ENCODE results near the gene MOB3B.

The MOB3B gene

GRCh38 chr9:27534131-27534530, 4.5 kb upstream of the MOB3B start:
- TF ChIP-seq, protein P1, sequence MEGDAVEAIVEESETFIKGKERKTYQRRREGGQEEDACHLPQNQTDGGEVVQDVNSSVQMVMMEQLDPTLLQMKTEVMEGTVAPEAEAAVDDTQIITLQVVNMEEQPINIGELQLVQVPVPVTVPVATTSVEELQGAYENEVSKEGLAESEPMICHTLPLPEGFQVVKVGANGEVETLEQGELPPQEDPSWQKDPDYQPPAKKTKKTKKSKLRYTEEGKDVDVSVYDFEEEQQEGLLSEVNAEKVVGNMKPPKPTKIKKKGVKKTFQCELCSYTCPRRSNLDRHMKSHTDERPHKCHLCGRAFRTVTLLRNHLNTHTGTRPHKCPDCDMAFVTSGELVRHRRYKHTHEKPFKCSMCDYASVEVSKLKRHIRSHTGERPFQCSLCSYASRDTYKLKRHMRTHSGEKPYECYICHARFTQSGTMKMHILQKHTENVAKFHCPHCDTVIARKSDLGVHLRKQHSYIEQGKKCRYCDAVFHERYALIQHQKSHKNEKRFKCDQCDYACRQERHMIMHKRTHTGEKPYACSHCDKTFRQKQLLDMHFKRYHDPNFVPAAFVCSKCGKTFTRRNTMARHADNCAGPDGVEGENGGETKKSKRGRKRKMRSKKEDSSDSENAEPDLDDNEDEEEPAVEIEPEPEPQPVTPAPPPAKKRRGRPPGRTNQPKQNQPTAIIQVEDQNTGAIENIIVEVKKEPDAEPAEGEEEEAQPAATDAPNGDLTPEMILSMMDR (IDR thresholded peaks at IDR 0.05), result no peak

- TF ChIP-seq, protein P1 (IDR thresholded peaks at IDR 0.05), result no peak
These were observed 3.7 kb upstream of the MOB3B start for GRCh38 chr9:27533311-27533710.

DNA sequence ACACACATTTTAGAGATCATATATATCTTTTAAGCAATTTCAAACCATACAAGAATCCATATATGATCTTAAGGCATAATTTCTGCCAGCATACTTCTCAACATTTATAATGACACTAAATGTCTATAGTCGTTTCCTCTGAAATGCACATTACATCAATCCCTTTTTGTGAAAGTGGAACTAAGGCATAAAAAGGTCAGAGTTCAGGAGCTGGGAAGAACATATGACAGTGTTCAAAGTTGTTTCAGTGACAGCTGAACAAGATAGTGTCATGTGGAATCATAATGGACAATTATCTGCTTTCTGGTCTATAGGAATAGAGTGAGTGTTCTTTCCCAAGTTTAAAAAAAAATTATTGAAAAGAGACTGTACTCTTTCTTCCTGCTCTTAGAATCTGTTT, 2.4 kb upstream of the MOB3B start:
- TF ChIP-seq, protein P1 (IDR thresholded peaks at IDR 0.05), result no peak

GRCh38 chr9:27530915-27531755, 1.5 kb upstream of the MOB3B start:
- TF ChIP-seq, protein P1 (IDR thresholded peaks at IDR 0.05), result no peak

GRCh38 chr9:27528886-27529315, 713 bp downstream of the MOB3B start:
- TF ChIP-seq, protein P1 (IDR thresholded peaks at IDR 0.05), result no peak

- TF ChIP-seq, protein P1 (IDR thresholded peaks at IDR 0.05), result no peak
These were observed 1.3 kb downstream of the MOB3B start for GRCh38 chr9:27528076-27528885.

DNA sequence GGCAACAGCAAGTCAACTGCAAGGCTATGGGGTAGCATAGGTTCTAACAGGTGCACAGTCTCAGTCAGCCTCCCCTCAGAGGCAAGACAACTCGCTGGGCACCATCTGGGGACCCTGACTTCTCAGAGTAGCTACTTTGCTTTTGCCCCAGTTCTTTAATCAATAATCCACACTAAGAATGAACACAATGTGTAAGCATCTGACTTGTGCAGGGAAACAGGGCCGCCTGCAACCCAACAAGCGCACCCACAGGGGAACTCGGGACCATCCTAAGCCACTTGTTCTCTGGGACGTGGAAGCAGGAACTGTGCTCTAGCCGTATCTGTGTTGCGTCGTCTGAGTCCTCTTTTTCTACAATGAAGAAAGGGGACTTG, 1.9 kb downstream of the MOB3B start:
- TF ChIP-seq, protein P1 (IDR thresholded peaks at IDR 0.05), result no peak
